NT2/D1 (cell line): ENCODE data around the gene UBL7.

Experiments used
- SUZ12 ChIP-seq: IDR thresholded peaks from 2 replicates; pipeline ENCODE4 v1.6.1; 2011; ENCODE audit not compliant: insufficient read length, insufficient read depth; ENCODE audit errors: extremely low read depth
- YY1 ChIP-seq: IDR thresholded peaks from 2 replicates; pipeline ENCODE4 v1.6.1; 2011; ENCODE audit not compliant: insufficient read length, insufficient read depth
- ZNF274 ChIP-seq: IDR thresholded peaks from 2 replicates; pipeline ENCODE4 v1.6.1; 2011; ENCODE audit warnings: mild to moderate bottlenecking, low read depth, low read length

GRCh38 chr15:74408385-74408784 is 52.6 kb downstream of the UBL7 start:
- TF ChIP-seq SUZ12 (no peak), YY1 (no peak), ZNF274 (no peak)
